ENCODE data around the gene IFI27.

DNA sequence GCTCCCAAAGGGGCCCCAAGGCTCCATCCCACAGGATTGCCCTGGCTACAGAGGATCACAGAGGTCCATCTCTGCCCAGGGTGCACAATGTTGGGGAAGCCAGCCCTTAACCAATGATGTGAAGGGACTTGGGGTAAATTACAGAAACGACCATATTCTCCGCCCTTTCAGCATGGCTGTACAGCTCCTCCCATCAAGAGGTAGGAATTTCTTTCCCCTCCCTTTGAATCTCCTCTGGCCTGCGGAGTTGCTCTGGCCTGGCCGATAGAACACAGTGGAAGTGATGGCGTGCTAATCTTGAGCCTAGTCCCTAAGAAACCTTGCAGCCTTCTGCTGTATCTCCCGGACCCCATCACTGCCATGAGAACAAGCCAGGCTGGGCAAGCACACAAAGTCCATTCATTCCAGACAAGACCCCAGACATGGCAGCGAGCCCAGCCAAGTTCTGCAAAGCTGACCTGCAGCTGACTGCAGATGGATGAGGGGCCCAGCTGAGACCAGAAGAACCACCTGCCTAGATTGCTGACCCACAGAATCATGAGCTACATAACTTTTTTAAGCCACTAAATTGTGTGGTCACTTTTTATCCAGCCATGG lies 6.9 kb upstream of the IFI27 start:
- TF ChIP-seq, protein P1, sequence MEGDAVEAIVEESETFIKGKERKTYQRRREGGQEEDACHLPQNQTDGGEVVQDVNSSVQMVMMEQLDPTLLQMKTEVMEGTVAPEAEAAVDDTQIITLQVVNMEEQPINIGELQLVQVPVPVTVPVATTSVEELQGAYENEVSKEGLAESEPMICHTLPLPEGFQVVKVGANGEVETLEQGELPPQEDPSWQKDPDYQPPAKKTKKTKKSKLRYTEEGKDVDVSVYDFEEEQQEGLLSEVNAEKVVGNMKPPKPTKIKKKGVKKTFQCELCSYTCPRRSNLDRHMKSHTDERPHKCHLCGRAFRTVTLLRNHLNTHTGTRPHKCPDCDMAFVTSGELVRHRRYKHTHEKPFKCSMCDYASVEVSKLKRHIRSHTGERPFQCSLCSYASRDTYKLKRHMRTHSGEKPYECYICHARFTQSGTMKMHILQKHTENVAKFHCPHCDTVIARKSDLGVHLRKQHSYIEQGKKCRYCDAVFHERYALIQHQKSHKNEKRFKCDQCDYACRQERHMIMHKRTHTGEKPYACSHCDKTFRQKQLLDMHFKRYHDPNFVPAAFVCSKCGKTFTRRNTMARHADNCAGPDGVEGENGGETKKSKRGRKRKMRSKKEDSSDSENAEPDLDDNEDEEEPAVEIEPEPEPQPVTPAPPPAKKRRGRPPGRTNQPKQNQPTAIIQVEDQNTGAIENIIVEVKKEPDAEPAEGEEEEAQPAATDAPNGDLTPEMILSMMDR (conservative IDR thresholded peaks at IDR 0.05; ENCODE audit: low read length): no peak
- TF ChIP-seq EZH2phosphoT487 (IDR thresholded peaks at IDR 0.05; ENCODE audit: borderline replicate concordance): no peak
